Measurements from ENCODE around the gene PAM. TPM values are rescaled to one million over a fixed set of nuclear protein-coding genes. Genes with fewer than 3 reads are reported as not detected.

PAM gene
- total RNA-seq, 1 donor from 2014 or later: 135 TPM

- peaks cover 8% of the 10 kb centered on the region for H3K36me3 Mint-ChIP-seq
- peaks cover 9% of the 10 kb centered on the region for H3K27me3 Mint-ChIP-seq
- H3K27ac Mint-ChIP-seq: peak overlapping the region; percentile 70
- H3K9me3 Mint-ChIP-seq: no peaks in the 10 kb centered on the region
- peak; percentile 73 for DNase-seq (ENCODE audit: extremely low spot score, unreplicated experiment)
- peak overlapping the region; percentile 87 for H3K4me3 Mint-ChIP-seq
- peak; percentile 11 for TF ChIP-seq CTCF (conservative IDR thresholded peaks at IDR 0.05)
- peaks cover 8% of the 10 kb centered on the region for H3K4me1 Mint-ChIP-seq (ENCODE audit: unreplicated experiment)
These were observed 110.6 kb downstream of the PAM start for GRCh38 chr5:102865510-102866236.

GRCh38 chr5:102866237-102866600 is 111.1 kb downstream of the PAM start:
- Mint-ChIP-seq H3K4me3 (peak overlapping the region; percentile 87), H3K27me3 (peaks cover 14% of the 10 kb centered on the region), H3K9me3 (no peaks in the 10 kb centered on the region), H3K27ac (peak overlapping the region; percentile 70), H3K36me3 (peaks cover 8% of the 10 kb centered on the region), H3K4me1 (ENCODE audit: unreplicated experiment) (peaks cover 8% of the 10 kb centered on the region)
- DNase-seq (ENCODE audit: extremely low spot score, unreplicated experiment): no peak
- no peak for TF ChIP-seq CTCF (conservative IDR thresholded peaks at IDR 0.05)

- no peaks in the 10 kb centered on the region for H3K9me3 Mint-ChIP-seq
- peaks cover 14% of the 10 kb centered on the region for H3K27me3 Mint-ChIP-seq
- no peak overlapping the region for H3K27ac Mint-ChIP-seq
- H3K4me3 Mint-ChIP-seq: peak overlapping the region; percentile 45
- peaks cover 8% of the 10 kb centered on the region for H3K4me1 Mint-ChIP-seq (ENCODE audit: unreplicated experiment)
- H3K36me3 Mint-ChIP-seq: peaks cover 8% of the 10 kb centered on the region
- no peak for DNase-seq (ENCODE audit: extremely low spot score, unreplicated experiment)
- no peak for TF ChIP-seq CTCF (conservative IDR thresholded peaks at IDR 0.05)
These were observed 113.0 kb downstream of the PAM start for GRCh38 chr5:102867992-102868662.

- no peak for DNase-seq (ENCODE audit: extremely low spot score, unreplicated experiment)
- TF ChIP-seq CTCF (conservative IDR thresholded peaks at IDR 0.05): no peak
- H3K4me3 Mint-ChIP-seq: no peak overlapping the region
- H3K36me3 Mint-ChIP-seq: peaks cover 13% of the 10 kb centered on the region
- no peaks in the 10 kb centered on the region for H3K9me3 Mint-ChIP-seq
- peaks cover 17% of the 10 kb centered on the region for H3K4me1 Mint-ChIP-seq (ENCODE audit: unreplicated experiment)
- H3K27ac Mint-ChIP-seq: no peak overlapping the region
- peaks cover 14% of the 10 kb centered on the region for H3K27me3 Mint-ChIP-seq
These were observed 114.1 kb downstream of the PAM start for GRCh38 chr5:102869230-102869629.

- no peak overlapping the region for H3K4me3 Mint-ChIP-seq
- no peak overlapping the region for H3K27ac Mint-ChIP-seq
- H3K4me1 Mint-ChIP-seq (ENCODE audit: unreplicated experiment): peaks cover 24% of the 10 kb centered on the region
These were observed 118.4 kb downstream of the PAM start for GRCh38 chr5:102873379-102873932.

More at GRCh38 chr5:102873379-102873932, 118.4 kb downstream of the PAM start:
- Mint-ChIP-seq H3K9me3 (no peaks in the 10 kb centered on the region), H3K27me3 (peaks cover 12% of the 10 kb centered on the region), H3K36me3 (peaks cover 13% of the 10 kb centered on the region)
- TF ChIP-seq CTCF (conservative IDR thresholded peaks at IDR 0.05): no peak
- no peak for DNase-seq (ENCODE audit: extremely low spot score, unreplicated experiment)
